Endothelial cell of umbilical vein (primary cell): ENCODE results near the gene TTLL11.

Experiments
- CTCF ChIP-seq, 2 donors: IDR thresholded peaks; 1 replicate in 1 of 2; 2 replicates in 1 of 2; pipeline ENCODE4 v1.5.1; 2011; ENCODE audit warnings: low read length in 2 of 2, mild to moderate bottlenecking in 2 of 2, moderate library complexity in 2 of 2, control low read depth in 1 of 2, inconsistent platforms in 1 of 2, low read depth in 1 of 2; ENCODE audit not compliant: insufficient read depth in 1 of 2; ENCODE audit errors: extremely low read depth in 1 of 2
- EZH2 ChIP-seq: IDR thresholded peaks from 2 replicates; pipeline ENCODE4 v1.6.1; 2012; ENCODE audit warnings: borderline replicate concordance, low read depth, mild to moderate bottlenecking, moderate library complexity, low read length, inconsistent platforms; ENCODE audit not compliant: severe bottlenecking
- FOS ChIP-seq: IDR thresholded peaks from 2 replicates; pipeline ENCODE4 v1.6.1; 2011; ENCODE audit warnings: mild to moderate bottlenecking, low read length, moderate library complexity, borderline replicate concordance; ENCODE audit not compliant: insufficient read depth

GRCh38 chr9:121778252-121779225 is 314.6 kb downstream of the TTLL11 start:
- TF ChIP-seq FOS (no peak), CTCF (IDR thresholded peaks at IDR 0.05; ENCODE audit: extremely low read depth in 1 of 2, insufficient read depth in 1 of 2, low read depth in 1 of 2, low read length in 2 of 2) (no peak), EZH2 (no peak)
